H1 (cell line): Measurements from ENCODE around the gene TMSB15C. TPM values are rescaled to one million over a fixed set of nuclear protein-coding genes. Genes with fewer than 3 reads are reported as not detected.

ENCODE experiments used
- CTCF ChIA-PET: fragments of 300-600 bp; sonication (Branson Sonifier 250); formaldehyde crosslinking; loops from one replicate; lab custom pipeline; 2021; ENCODE audit not compliant: partially characterized antibody; lab: Charles Lee
- POLR2A ChIA-PET: fragments of 300-600 bp; sonication (Branson Sonifier 250); formaldehyde crosslinking; loops from one replicate; lab custom pipeline; 2021; ENCODE audit warnings: inconsistent platforms; ENCODE audit not compliant: partially characterized antibody; lab: Charles Lee
- DNase-seq, 2 experiments: peaks; one replicate each; pipeline versions ENCODE4 v3.0.0 to v3.0.0-alpha.2; 2010 to 2022; ENCODE audit warnings: low spot score in 2 of 2, low read depth in 1 of 2, mixed read lengths in 1 of 2
- FAIRE-seq: peaks from 2 replicates; lab custom pipeline; 2011; peaks lifted over from hg19 to GRCh38; lab: Jason Lieb, UNC
- H2AFZ ChIP-seq: 2 replicates; pipeline ENCODE4 v1.8.1; 2012; ENCODE audit warnings: low read length, inconsistent platforms
- H2AK5ac ChIP-seq: 2 replicates; pipeline ENCODE4 v1.6.1; 2013; ENCODE audit warnings: low read depth, low read length
- H2BK120ac ChIP-seq: replicated peaks from 2 replicates; pipeline ENCODE3; 2013; ENCODE audit warnings: low read depth, low read length, inconsistent platforms
- H2BK12ac ChIP-seq: 2 replicates; pipeline ENCODE4 v1.6.1; 2013; ENCODE audit warnings: low read depth, low read length
- H2BK15ac ChIP-seq: 2 replicates; pipeline ENCODE4 v1.6.1; 2013; ENCODE audit warnings: low read length
- H2BK20ac ChIP-seq: 2 replicates; pipeline ENCODE4 v1.6.1; 2013; ENCODE audit warnings: low read length
- H2BK5ac ChIP-seq: 2 replicates; pipeline ENCODE4 v1.6.1; 2013; ENCODE audit warnings: low read depth, low read length
- H3K14ac ChIP-seq: 2 replicates; pipeline ENCODE4 v1.6.1; 2013; ENCODE audit warnings: inconsistent platforms; ENCODE audit not compliant: insufficient read length
- H3K18ac ChIP-seq: 2 replicates; pipeline ENCODE4 v1.6.1; 2013; ENCODE audit warnings: low read length; ENCODE audit errors: extremely low read depth
- H3K23ac ChIP-seq: 2 replicates; pipeline ENCODE4 v1.6.1; 2013; ENCODE audit warnings: inconsistent platforms; ENCODE audit not compliant: insufficient read length
- H3K23me2 ChIP-seq: 2 replicates; pipeline ENCODE4 v1.6.1; 2013; ENCODE audit warnings: low read depth, low read length
- H3K27ac ChIP-seq: 2 replicates; pipeline ENCODE4 v1.6.1; 2011; ENCODE audit warnings: low read depth, low read length, inconsistent platforms
- H3K27me3 ChIP-seq, 4 experiments: replicated peaks in 1 of 4; 1 replicate in 1 of 4; 2 replicates in 3 of 4; pipeline versions ENCODE4 v1.6.1 to v1.8.1; 2011 to 2013; ENCODE audit warnings: low read length in 3 of 4, mild to moderate bottlenecking in 3 of 4, inconsistent platforms in 2 of 4, mixed read lengths in 2 of 4, moderate library complexity in 1 of 4; ENCODE audit not compliant: control insufficient read depth in 3 of 4, insufficient read depth in 3 of 4; ENCODE audit errors: extremely low read depth in 1 of 4
- H3K36me3 ChIP-seq, 4 experiments: 2 replicates each; pipeline versions ENCODE4 v1.6.1 to v1.8.1; 2011 to 2013; ENCODE audit warnings: mild to moderate bottlenecking in 4 of 4, low read length in 3 of 4, moderate library complexity in 2 of 4, control low read depth in 1 of 4, inconsistent platforms in 1 of 4; ENCODE audit not compliant: insufficient read depth in 4 of 4, control insufficient read depth in 2 of 4
- H3K4ac ChIP-seq: replicated peaks from 2 replicates; pipeline ENCODE3; 2013; ENCODE audit warnings: low read length, low read depth, mixed read lengths, inconsistent platforms; ENCODE audit not compliant: insufficient read length
- H3K4me1 ChIP-seq, 4 experiments: replicated peaks in 1 of 4; 1 replicate in 1 of 4; 2 replicates in 3 of 4; pipeline versions ENCODE4 v1.6.1 to v1.8.1; 2011 to 2013; ENCODE audit warnings: low read length in 3 of 4, inconsistent platforms in 2 of 4, mixed read lengths in 1 of 4; ENCODE audit not compliant: insufficient read depth in 4 of 4, control insufficient read depth in 3 of 4
- H3K4me2 ChIP-seq, 2 experiments: 2 replicates each; pipeline versions ENCODE4 v1.6.1 to v1.8.1; 2011 to 2013; ENCODE audit warnings: low read depth in 2 of 2, low read length in 2 of 2, control low read depth in 1 of 2, inconsistent platforms in 1 of 2, mild to moderate bottlenecking in 1 of 2; ENCODE audit not compliant: insufficient read depth in 1 of 2
- H3K4me3 ChIP-seq, 4 experiments: fragments of 200-600, 300-600 bp in 1 of 4; sonication (generic), shearing (Covaris generic), sonication (Bioruptor Twin) in 1 of 4; 2 replicates each; pipeline versions ENCODE4 v1.5.1 to v1.8.1; 2011 to 2016; ENCODE audit warnings: low read length in 4 of 4, low read depth in 3 of 4, control low read depth in 2 of 4, inconsistent platforms in 2 of 4, mild to moderate bottlenecking in 2 of 4, mixed read lengths in 1 of 4, moderate library complexity in 1 of 4; ENCODE audit not compliant: insufficient read depth in 2 of 4; ENCODE audit errors: extremely low read depth in 1 of 4
- H3K56ac ChIP-seq: replicated peaks from 2 replicates; pipeline ENCODE3; 2013; ENCODE audit warnings: low read depth, mild to moderate bottlenecking, mixed read lengths, low read length, inconsistent platforms; ENCODE audit not compliant: insufficient read length
- H3K79me1 ChIP-seq: 2 replicates; pipeline ENCODE4 v1.6.1; 2013; ENCODE audit warnings: low read depth, low read length, control low read depth
- H3K79me2 ChIP-seq, 2 experiments: 2 replicates each; pipeline versions ENCODE4 v1.6.1 to v1.8.1; 2012 to 2013; ENCODE audit warnings: low read length in 2 of 2, mild to moderate bottlenecking in 2 of 2, inconsistent platforms in 1 of 2; ENCODE audit not compliant: insufficient read depth in 2 of 2, control insufficient read depth in 1 of 2
- H3K9ac ChIP-seq, 4 experiments: replicated peaks in 1 of 4; 1 replicate in 1 of 4; 2 replicates in 3 of 4; pipeline versions ENCODE4 v1.6.1 to v1.8.1; 2011 to 2013; ENCODE audit warnings: low read depth in 3 of 4, low read length in 3 of 4, control low read depth in 2 of 4, mild to moderate bottlenecking in 2 of 4, moderate library complexity in 2 of 4, inconsistent platforms in 1 of 4; ENCODE audit errors: extremely low read depth in 1 of 4
- H3K9me3 ChIP-seq, 2 experiments: 2 replicates each; pipeline versions ENCODE4 v1.6.1 to v1.8.1; 2012 to 2013; ENCODE audit warnings: mild to moderate bottlenecking in 2 of 2, moderate library complexity in 2 of 2, control low read depth in 1 of 2, inconsistent platforms in 1 of 2, low read depth in 1 of 2, low read length in 1 of 2, mixed read lengths in 1 of 2; ENCODE audit not compliant: insufficient read depth in 2 of 2
- H4K20me1 ChIP-seq, 2 experiments: replicated peaks in 1 of 2; 2 replicates each; pipeline versions ENCODE3 to v1.8.1; 2011 to 2013; ENCODE audit warnings: inconsistent platforms in 2 of 2, low read length in 2 of 2, mild to moderate bottlenecking in 1 of 2; ENCODE audit not compliant: insufficient read depth in 2 of 2, control insufficient read depth in 1 of 2
- H4K5ac ChIP-seq: 2 replicates; pipeline ENCODE4 v1.6.1; 2013; ENCODE audit warnings: low read length, low read depth, mixed read lengths, inconsistent platforms; ENCODE audit not compliant: insufficient read length
- H4K8ac ChIP-seq: 2 replicates; pipeline ENCODE4 v1.8.0; 2013; ENCODE audit warnings: mild to moderate bottlenecking, moderate library complexity, low read length, inconsistent platforms; ENCODE audit not compliant: insufficient read depth; ENCODE audit errors: extremely low read depth
- H4K91ac ChIP-seq: replicated peaks from 2 replicates; pipeline ENCODE3; 2013; ENCODE audit warnings: low read length, mixed read lengths, inconsistent platforms; ENCODE audit not compliant: insufficient read length
- CTCF ChIP-seq, 3 experiments: IDR thresholded peaks; 1 replicate in 2 of 3; 2 replicates in 1 of 3; pipeline versions ENCODE4 v1.5.1 to v1.6.1; 2011; ENCODE audit warnings: low read length in 3 of 3, mild to moderate bottlenecking in 3 of 3, inconsistent platforms in 2 of 3, low read depth in 1 of 3, moderate library complexity in 1 of 3; ENCODE audit not compliant: insufficient read depth in 1 of 3; ENCODE audit errors: control extremely low read depth in 1 of 3
- E2F6 ChIP-seq: IDR thresholded peaks from 2 replicates; pipeline ENCODE4 v1.6.1; 2012; ENCODE audit warnings: inconsistent platforms
- MAX ChIP-seq: IDR thresholded peaks from 2 replicates; pipeline ENCODE4 v1.6.1; 2012; ENCODE audit warnings: inconsistent platforms
- PHF8 ChIP-seq: fragments of 200-600 bp; sonication (generic); conservative IDR thresholded peaks from 2 replicates; pipeline ENCODE4 v1.7.1; 2012; ENCODE audit warnings: low read depth, mild to moderate bottlenecking, inconsistent platforms, low read length, moderate library complexity
- RAD21 ChIP-seq, 2 experiments: IDR thresholded peaks in 1 of 2; conservative IDR thresholded peaks in 1 of 2; 2 replicates each; pipeline ENCODE4 v1.6.1; 2011; ENCODE audit warnings: low read depth in 2 of 2, low read length in 2 of 2, improper control_type of control experiment in 1 of 2, inconsistent platforms in 1 of 2, mild to moderate bottlenecking in 1 of 2, moderate library complexity in 1 of 2
- SIX5 ChIP-seq: IDR thresholded peaks from 2 replicates; pipeline ENCODE4 v1.6.1; 2011; ENCODE audit warnings: mild to moderate bottlenecking, low read depth, low read length
- TBP ChIP-seq: IDR thresholded peaks from 2 replicates; pipeline ENCODE4 v1.6.1; 2011; ENCODE audit warnings: low read depth, low read length, improper control_type of control experiment
- WGBS, 2 experiments: shearing (Covaris generic) in 1 of 2; methylation state at CpG; one replicate each; pipeline versions ENCODE4 v1.1.6 to v1.1.7; 2013 to 2015; ENCODE audit warnings: low lambda C conversion rate in 2 of 2, mixed read lengths in 2 of 2, inconsistent platforms in 1 of 2, low coverage in 1 of 2, missing lambda C conversion rate in 1 of 2; ENCODE audit not compliant: insufficient replicate concordance in 2 of 2, insufficient coverage in 1 of 2, insufficient read length in 1 of 2; ENCODE audit errors: extremely low coverage in 1 of 2, missing lambda C conversion rate in 1 of 2; 5-methylcytosine and 5-hydroxymethylcytosine counted together
- polyA plus RNA-seq, 7 experiments: library from polyadenylated mRNA; depleted of rRNA in 3 of 7; stranded (reverse) in 5 of 7; unstranded in 2 of 7; fragments of >200 nt in 5 of 7; fragments of 200-250 nt in 2 of 7; gene quantifications; 1 replicate in 5 of 7; 2 replicates in 1 of 7; 4 replicates in 1 of 7; pipeline versions ENCODE4 v1.2.1 to v1.2.3, GENCODE V29; 2011 to 2013; ENCODE audit warnings: missing spikeins in 2 of 7, mixed read lengths in 2 of 7
- total RNA-seq: library from RNA; stranded (reverse); fragmentation: NEBNext Ultra II Directional; extraction: Animal tissue kit (Norgen Biotek cat#: 25700); gene quantifications from 2 replicates; pipeline ENCODE4 v1.2.1, GENCODE V29; 2021

Gene TMSB15C
- total and polyA plus RNA-seq, 2 of the 8 experiments (the other 6 are each of a cell fraction or from before 2014, with no cell fraction given), result 1.5 to 2.6 TPM

GRCh38 chrX:104113222-104113965, 37.4 kb upstream of the TMSB15C start:
- CTCF ChIA-PET, result interaction anchor here (0.8 to 3.2 kb wide), 11 partner anchors 9 to 268 kb away, joined by 3 to 13 read pairs (median 4); no protein-coding TSS in a partner anchor
- peak overlapping the region; percentile 76 to 94 for H3K4me2 ChIP-seq
- no peak overlapping the region for H4K91ac ChIP-seq
- H3K14ac ChIP-seq, result no peak overlapping the region
- no peak overlapping the region for H3K27ac ChIP-seq
- H3K56ac ChIP-seq, result no peak overlapping the region
- peaks cover 0 to 5% of the 10 kb centered on the region in 2 experiments for H4K20me1 ChIP-seq
- H3K4me3 ChIP-seq, result peak overlapping the region; percentile 56 to 75 (median 58)
- H2BK20ac ChIP-seq, result no peak overlapping the region
- H2AFZ ChIP-seq, result no peak overlapping the region; the same call in 1 of the 2 replicates
- H3K4me1 ChIP-seq, result peaks cover 0 to 9% (median 3%) of the 10 kb centered on the region in 4 experiments; a peak in 4 of 7 replicates
- H2BK15ac ChIP-seq, result no peak overlapping the region
- H3K79me2 ChIP-seq, result no peaks in the 10 kb centered on the region
- H4K8ac ChIP-seq, result no peak overlapping the region
- H2AK5ac ChIP-seq, result no peak overlapping the region
- TF ChIP-seq MAX (peak; percentile 14; the same call in 1 of the 2 replicates), CTCF (IDR thresholded peaks at IDR 0.05; ENCODE audit: control extremely low read depth in 1 of 3, insufficient read depth in 1 of 3, low read depth in 1 of 3, low read length in 3 of 3) (peak; percentile 43 to 52 (median 50)), E2F6 (0 out of 2 replicates have a peak, but pooled peaks have one; percentile 21), RAD21 (IDR thresholded peaks at IDR 0.05 in 1 of 2, conservative IDR thresholded peaks at IDR 0.05 in 1 of 2; ENCODE audit: low read depth in 2 of 2, low read length in 2 of 2) (peak; percentile 32 to 55), PHF8 (no peak), SIX5 (no peak), TBP (no peak)
- DNase-seq (peak in 1 of 2 experiments; percentile 49), FAIRE-seq (peak; percentile 75)
- no peak overlapping the region for H4K5ac ChIP-seq
- H2BK120ac ChIP-seq, result no peak overlapping the region
- no peaks in the 10 kb centered on the region for H3K9me3 ChIP-seq
- no peak overlapping the region; the same call in 1 of the 2 replicates for H3K18ac ChIP-seq
- POLR2A ChIA-PET, result interaction anchor here (1.3 to 1.9 kb wide), 4 partner anchors 9 to 269 kb away, joined by 3 to 10 read pairs (median 6); partner anchors contain the start of gene SLC25A53
- H3K23me2 ChIP-seq, result peaks cover 2% of the 10 kb centered on the region; the same call in 1 of the 2 replicates
- H3K23ac ChIP-seq, result no peak overlapping the region
- H2BK5ac ChIP-seq, result no peak overlapping the region
- H3K79me1 ChIP-seq, result no peaks in the 10 kb centered on the region
- 4% methylated on average over 14 of the region's 24 CpGs; no CpG with 5 or more reads in 1 of the 2 experiments for WGBS, 2 experiments
- no peak overlapping the region; a peak in 1 of 7 replicates for H3K9ac ChIP-seq
- H2BK12ac ChIP-seq, result no peak overlapping the region
- no peaks in the 10 kb centered on the region for H3K27me3 ChIP-seq
- no peaks in the 10 kb centered on the region for H3K36me3 ChIP-seq
- H3K4ac ChIP-seq, result no peak overlapping the region
